HEK293 (cell line): ENCODE results near the gene ZNF45.

Experiments used
- BCL11A ChIP-seq: fragments of 450-650 bp; formaldehyde crosslinking; IDR thresholded peaks from 2 replicates; pipeline ENCODE4 v1.5.1; 2016; ENCODE audit warnings: low read depth, missing biosample characterization, missing genetic modification characterization
- BCL11B ChIP-seq: fragments of 450-650 bp; formaldehyde crosslinking; IDR thresholded peaks from 2 replicates; pipeline ENCODE4 v1.5.1; 2016; ENCODE audit warnings: low read depth, missing biosample characterization, missing genetic modification characterization
- KLF10 ChIP-seq: fragments of 450-650 bp; IDR thresholded peaks from 2 replicates; pipeline ENCODE4 v1.5.1; 2018; ENCODE audit warnings: missing biosample characterization, mild to moderate bottlenecking, missing genetic modification characterization
- KLF17 ChIP-seq: fragments of 450-650 bp; formaldehyde crosslinking; IDR thresholded peaks from 2 replicates; pipeline ENCODE4 v1.5.1; 2016; ENCODE audit warnings: missing biosample characterization, missing genetic modification characterization
- OVOL3 ChIP-seq: fragments of 450-650 bp; formaldehyde crosslinking; IDR thresholded peaks from 2 replicates; pipeline ENCODE4 v1.5.1; 2016; ENCODE audit warnings: missing biosample characterization, missing genetic modification characterization
- PBX3 ChIP-seq: sonication (generic); formaldehyde crosslinking; IDR thresholded peaks from 2 replicates; pipeline ENCODE4 v1.8.1; 2022; ENCODE audit warnings: mild to moderate bottlenecking, moderate library complexity, missing genetic modification reagents
- SP3 ChIP-seq: fragments of 450-650 bp; formaldehyde crosslinking; IDR thresholded peaks from 2 replicates; pipeline ENCODE4 v1.5.1; 2016; ENCODE audit warnings: missing biosample characterization, missing genetic modification characterization
- SP7 ChIP-seq: fragments of 450-650 bp; formaldehyde crosslinking; IDR thresholded peaks from 2 replicates; pipeline ENCODE4 v1.5.1; 2016; ENCODE audit warnings: missing biosample characterization, missing genetic modification characterization
- TSHZ1 ChIP-seq: fragments of 450-650 bp; formaldehyde crosslinking; IDR thresholded peaks from 2 replicates; pipeline ENCODE4 v1.5.1; 2016; ENCODE audit warnings: missing biosample characterization, missing genetic modification characterization, borderline replicate concordance
- WT1 ChIP-seq: fragments of 450-650 bp; formaldehyde crosslinking; IDR thresholded peaks from 2 replicates; pipeline ENCODE4 v1.5.1; 2016; ENCODE audit warnings: missing biosample characterization, missing genetic modification characterization
- ZBTB17 ChIP-seq: fragments of 450-650 bp; formaldehyde crosslinking; IDR thresholded peaks from 2 replicates; pipeline ENCODE4 v1.5.1; 2016; ENCODE audit warnings: missing biosample characterization, missing genetic modification characterization
- ZFP69B ChIP-seq: fragments of 450-650 bp; formaldehyde crosslinking; IDR thresholded peaks from 2 replicates; pipeline ENCODE4 v1.5.1; 2016; ENCODE audit warnings: missing biosample characterization, missing genetic modification characterization
- ZNF10 ChIP-seq: fragments of 450-650 bp; formaldehyde crosslinking; IDR thresholded peaks from 2 replicates; pipeline ENCODE4 v1.5.1; 2017; ENCODE audit warnings: missing biosample characterization, missing genetic modification characterization
- ZNF121 ChIP-seq: fragments of 450-650 bp; formaldehyde crosslinking; IDR thresholded peaks from 2 replicates; pipeline ENCODE4 v1.5.1; 2016; ENCODE audit warnings: missing biosample characterization, missing genetic modification characterization
- ZNF174 ChIP-seq: fragments of 450-650 bp; formaldehyde crosslinking; IDR thresholded peaks from 2 replicates; pipeline ENCODE4 v1.5.0; 2017; ENCODE audit warnings: missing biosample characterization, mild to moderate bottlenecking, missing genetic modification characterization
- ZNF19 ChIP-seq: fragments of 450-650 bp; formaldehyde crosslinking; IDR thresholded peaks from 2 replicates; pipeline ENCODE4; 2016; ENCODE audit warnings: missing biosample characterization, missing genetic modification characterization, low read depth
- ZNF211 ChIP-seq: fragments of 450-650 bp; formaldehyde crosslinking; IDR thresholded peaks from 2 replicates; pipeline ENCODE4 v1.5.1; 2016; ENCODE audit warnings: low read depth, missing biosample characterization, missing genetic modification characterization
- ZNF221 ChIP-seq: fragments of 450-650 bp; formaldehyde crosslinking; IDR thresholded peaks from 2 replicates; pipeline ENCODE4 v1.5.1; 2017; ENCODE audit warnings: missing biosample characterization, missing genetic modification characterization, borderline replicate concordance
- ZNF223 ChIP-seq: fragments of 450-650 bp; formaldehyde crosslinking; IDR thresholded peaks from 2 replicates; pipeline ENCODE4 v1.5.1; 2016; ENCODE audit warnings: missing biosample characterization, missing genetic modification characterization
- ZNF366 ChIP-seq: fragments of 450-650 bp; formaldehyde crosslinking; conservative IDR thresholded peaks from 2 replicates; pipeline ENCODE4 v1.5.1; 2016; ENCODE audit warnings: missing biosample characterization, missing genetic modification characterization
- ZNF37A ChIP-seq: fragments of 450-650 bp; IDR thresholded peaks from 2 replicates; pipeline ENCODE4 v1.5.1; 2018; ENCODE audit warnings: missing biosample characterization, missing genetic modification characterization
- ZNF426 ChIP-seq: fragments of 450-650 bp; formaldehyde crosslinking; IDR thresholded peaks from 2 replicates; pipeline ENCODE4 v1.5.1; 2017; ENCODE audit warnings: missing biosample characterization, missing genetic modification characterization, mild to moderate bottlenecking, inconsistent platforms, moderate library complexity
- ZNF473 ChIP-seq: fragments of 450-650 bp; formaldehyde crosslinking; IDR thresholded peaks from 2 replicates; pipeline ENCODE4 v1.5.1; 2017; ENCODE audit warnings: missing biosample characterization, missing genetic modification characterization
- ZNF488 ChIP-seq: fragments of 450-650 bp; formaldehyde crosslinking; IDR thresholded peaks from 2 replicates; pipeline ENCODE4 v1.5.1; 2016; ENCODE audit warnings: missing biosample characterization, missing genetic modification characterization
- ZNF510 ChIP-seq: fragments of 450-650 bp; formaldehyde crosslinking; IDR thresholded peaks from 2 replicates; pipeline ENCODE4 v1.5.1; 2018; ENCODE audit warnings: mild to moderate bottlenecking, missing genetic modification characterization, missing biosample characterization; ENCODE audit not compliant: insufficient replicate concordance
- ZNF549 ChIP-seq: fragments of 450-650 bp; IDR thresholded peaks from 2 replicates; pipeline ENCODE4 v1.5.1; 2018; ENCODE audit warnings: missing biosample characterization, missing genetic modification characterization, mild to moderate bottlenecking, inconsistent platforms, moderate library complexity
- ZNF558 ChIP-seq: fragments of 450-650 bp; formaldehyde crosslinking; IDR thresholded peaks from 2 replicates; pipeline ENCODE4 v1.5.1; 2016; ENCODE audit warnings: missing biosample characterization, missing genetic modification characterization
- ZNF747 ChIP-seq: fragments of 450-650 bp; formaldehyde crosslinking; IDR thresholded peaks from 2 replicates; pipeline ENCODE4 v1.5.1; 2016; ENCODE audit warnings: missing biosample characterization, missing genetic modification characterization
- ZNF791 ChIP-seq: fragments of 450-650 bp; formaldehyde crosslinking; IDR thresholded peaks from 2 replicates; pipeline ENCODE4 v1.5.1; 2016; ENCODE audit warnings: missing biosample characterization, missing genetic modification characterization
- ZSCAN5A ChIP-seq: fragments of 450-650 bp; formaldehyde crosslinking; IDR thresholded peaks from 2 replicates; pipeline ENCODE4 v1.5.1; 2016; ENCODE audit warnings: missing biosample characterization, missing genetic modification characterization
- ZXDB ChIP-seq: fragments of 450-650 bp; formaldehyde crosslinking; IDR thresholded peaks from 2 replicates; pipeline ENCODE4 v1.5.1; 2016; ENCODE audit warnings: missing biosample characterization, missing genetic modification characterization

Gene ZNF45

GRCh38 chr19:43950834-43951645, 16.0 kb upstream of the ZNF45 start, which contains the start of gene ZNF221 (continued):
- no peak for TF ChIP-seq ZNF174
- TF ChIP-seq SP7, result peak; percentile 91
- peak; percentile 82 for TF ChIP-seq KLF17 (tag by site-specific recombination)
- TF ChIP-seq ZNF488 (tag by site-specific recombination), result no peak
- TF ChIP-seq ZNF221, result 0 out of 2 replicates have a peak, but pooled peaks have one; percentile 47
- peak; percentile 100 for TF ChIP-seq BCL11B (tag by site-specific recombination)
- 0 out of 2 replicates have a peak, but pooled peaks have one; percentile 13 for TF ChIP-seq ZNF37A (tag by site-specific recombination)
- no peak for TF ChIP-seq ZNF10 (tag by site-specific recombination)
- TF ChIP-seq ZNF19, result peak; percentile 41; the same call in 1 of the 2 replicates
- TF ChIP-seq ZNF549 (tag by site-specific recombination), result no peak; the same call in 1 of the 2 replicates
- peak; percentile 23 for TF ChIP-seq ZNF510 (tag by site-specific recombination)
- peak; percentile 76 for TF ChIP-seq ZFP69B (tag by site-specific recombination)
- TF ChIP-seq ZNF223 (tag by site-specific recombination), result no peak
- no peak for TF ChIP-seq KLF10
- TF ChIP-seq ZNF791 (tag by site-specific recombination), result no peak
- no peak for TF ChIP-seq PBX3 (CRISPR knock-in tag)
- TF ChIP-seq WT1 (tag by site-specific recombination), result peak; percentile 83
- TF ChIP-seq ZNF426, result no peak
- peak; percentile 85 for TF ChIP-seq ZNF366 (tag by site-specific recombination)
- TF ChIP-seq BCL11A (tag by site-specific recombination), result peak; percentile 100
- TF ChIP-seq ZXDB (tag by site-specific recombination), result peak; percentile 98
- TF ChIP-seq SP3 (tag by site-specific recombination), result peak; percentile 88
- TF ChIP-seq OVOL3 (tag by site-specific recombination), result peak; percentile 66
- TF ChIP-seq ZNF558 (tag by site-specific recombination), result peak; percentile 91
- no peak for TF ChIP-seq ZNF211 (tag by site-specific recombination)
- TF ChIP-seq TSHZ1 (tag by site-specific recombination), result no peak
- no peak for TF ChIP-seq ZNF121 (tag by site-specific recombination)
- no peak for TF ChIP-seq ZNF473 (tag by site-specific recombination)
- TF ChIP-seq ZBTB17 (tag by site-specific recombination), result peak; percentile 95
- TF ChIP-seq ZNF747 (tag by site-specific recombination), result no peak
- TF ChIP-seq ZSCAN5A, result no peak
